Hepatic stellate cell (primary cell): ENCODE data around the gene GREB1L.
"Not testable (repeated sequence)": the region's sequence is repeated elsewhere in the genome, so short reads cannot be mapped to it uniquely, and the experiment has no call there.

Experiments used
- DNase-seq: peaks from one replicate; pipeline ENCODE4 v3.0.0; 2011; ENCODE audit warnings: low spot score

GREB1L gene

DNA sequence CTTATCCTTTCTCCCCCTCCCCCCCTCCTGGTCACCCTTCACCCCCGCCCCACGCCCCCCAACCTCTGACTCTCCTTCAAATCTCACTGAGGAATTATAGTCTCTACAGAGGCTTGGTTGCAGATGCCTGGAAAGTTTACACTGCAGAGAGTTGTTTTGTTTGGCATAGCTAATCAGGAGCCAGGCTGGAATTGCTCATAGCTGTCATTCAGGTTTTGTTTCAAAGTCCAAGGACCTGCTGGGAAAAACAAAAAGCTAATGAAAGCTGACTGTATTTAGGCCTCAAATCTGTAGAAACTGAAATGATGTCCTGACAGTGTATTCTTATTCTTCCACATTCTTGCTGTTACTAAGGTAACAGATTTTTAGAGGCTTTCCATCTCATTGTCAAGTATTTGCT is 22.6 kb downstream of the GREB1L start:
- DNase-seq, result no peak

DNA sequence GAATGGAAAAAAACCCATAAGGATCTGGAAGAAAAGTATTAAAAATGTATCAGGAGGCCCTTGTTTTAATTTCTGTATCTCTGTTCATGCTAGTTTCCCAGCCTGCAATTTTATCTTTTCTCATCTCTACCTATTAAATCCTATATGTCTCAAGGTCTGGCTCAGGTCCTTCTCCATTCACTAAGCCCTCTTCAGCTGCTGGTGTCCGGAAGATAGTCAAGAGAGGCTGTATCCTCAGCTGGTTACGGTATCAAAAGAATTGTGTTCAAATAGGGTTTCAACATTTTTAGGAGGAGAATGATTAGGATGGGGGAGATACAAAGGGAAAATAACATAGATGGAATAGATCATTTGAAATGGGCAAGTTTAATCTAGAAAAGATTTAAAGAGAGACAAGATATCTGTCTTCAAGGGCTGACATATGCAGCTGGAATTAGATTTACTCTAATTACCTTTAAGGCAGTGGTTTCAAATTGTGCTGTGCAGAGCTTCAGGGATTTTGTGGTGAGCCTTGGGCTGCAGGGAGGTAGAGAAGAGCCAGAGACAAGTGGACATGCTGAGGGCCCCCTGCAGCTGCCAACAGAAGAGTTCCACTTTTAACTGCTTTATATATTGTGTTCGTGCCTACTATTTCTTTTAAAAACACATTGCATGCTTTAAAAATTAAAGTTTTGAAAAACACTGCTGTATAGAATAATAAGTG is 24.1 kb downstream of the GREB1L start:
- no peak for DNase-seq

DNA sequence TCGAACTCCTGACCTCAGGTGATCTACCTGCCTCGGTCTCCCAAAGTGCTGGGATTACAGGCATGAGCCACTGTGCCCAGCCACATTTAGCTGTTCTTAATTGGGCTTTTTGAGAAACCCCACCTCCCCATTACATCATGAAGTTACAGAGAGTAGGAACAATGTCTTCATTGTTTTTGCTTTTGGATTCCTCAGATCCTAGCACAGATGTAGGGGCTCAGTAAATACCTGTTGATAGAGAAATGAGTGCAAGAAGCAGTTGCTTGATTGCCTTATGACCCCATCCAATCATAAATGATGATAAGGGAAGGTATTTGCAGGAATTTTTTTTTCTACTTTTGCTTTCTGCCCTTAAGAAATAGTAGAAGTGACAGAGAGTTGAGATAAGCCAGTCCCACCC is 25.4 kb downstream of the GREB1L start:
- DNase-seq, result no peak

DNA sequence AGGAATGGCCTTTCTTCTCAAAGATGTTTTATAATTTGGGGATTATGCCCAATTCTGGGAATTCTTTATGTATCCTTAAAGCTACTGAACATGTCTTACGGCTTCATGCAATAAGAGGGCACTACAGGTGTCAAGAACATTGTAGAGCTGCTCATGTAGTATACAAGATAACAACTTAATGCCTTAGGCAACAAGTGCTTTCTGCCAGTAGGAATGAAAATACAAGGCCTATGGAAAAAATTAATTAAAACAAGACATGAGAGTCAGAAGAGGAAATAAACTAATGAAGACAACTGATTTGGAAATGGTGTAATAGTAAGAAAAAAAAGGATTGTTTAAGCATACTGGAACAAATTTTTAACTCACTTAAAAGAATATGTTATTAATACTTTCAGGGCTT is 27.3 kb downstream of the GREB1L start:
- DNase-seq, result no peak

DNA sequence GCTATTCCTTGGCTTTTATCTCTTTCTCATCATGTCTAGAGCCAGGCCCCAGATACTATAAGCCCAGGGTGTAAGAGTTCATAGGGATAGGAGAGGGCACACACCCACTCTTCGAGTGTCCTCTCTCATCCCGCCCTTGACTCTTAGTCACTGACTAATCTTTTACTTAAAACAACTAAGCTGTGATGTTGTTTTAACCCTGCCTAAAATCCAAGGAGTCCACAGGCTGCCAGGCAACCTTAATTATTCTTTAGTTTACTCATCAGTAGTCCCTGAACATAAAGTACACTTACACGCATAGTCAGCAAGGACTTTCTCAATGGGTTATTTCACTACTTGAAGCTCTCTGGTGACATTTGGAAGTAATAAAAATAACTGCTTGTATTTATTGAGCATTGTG is 28.4 kb downstream of the GREB1L start:
- DNase-seq, result no peak

DNA sequence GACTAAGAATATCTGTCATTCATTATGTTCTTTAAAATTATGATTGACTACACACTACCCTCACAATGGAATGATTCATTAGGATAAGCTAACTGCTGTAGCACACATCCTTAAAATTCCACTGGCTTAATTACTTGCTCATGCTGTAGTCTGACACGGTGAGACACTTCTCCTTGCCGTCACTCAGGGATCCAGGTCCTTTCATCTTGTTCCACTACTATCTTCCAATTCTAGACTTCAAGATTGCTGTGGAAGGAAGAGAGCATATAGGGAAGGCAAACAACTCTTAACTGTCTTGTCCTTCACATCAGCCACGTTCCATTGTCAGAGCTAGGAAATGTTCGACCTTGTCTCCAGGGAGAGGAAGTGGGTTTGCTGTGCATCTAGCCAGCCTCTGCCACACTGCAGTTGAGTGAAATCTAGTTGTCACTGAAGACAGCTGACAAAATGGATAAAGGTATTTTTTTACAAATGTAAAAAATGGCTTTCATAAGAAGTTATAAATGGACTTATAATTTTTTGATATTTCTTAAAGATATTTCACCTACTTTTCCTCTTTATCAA is 30.1 kb downstream of the GREB1L start:
- no peak for DNase-seq

DNA sequence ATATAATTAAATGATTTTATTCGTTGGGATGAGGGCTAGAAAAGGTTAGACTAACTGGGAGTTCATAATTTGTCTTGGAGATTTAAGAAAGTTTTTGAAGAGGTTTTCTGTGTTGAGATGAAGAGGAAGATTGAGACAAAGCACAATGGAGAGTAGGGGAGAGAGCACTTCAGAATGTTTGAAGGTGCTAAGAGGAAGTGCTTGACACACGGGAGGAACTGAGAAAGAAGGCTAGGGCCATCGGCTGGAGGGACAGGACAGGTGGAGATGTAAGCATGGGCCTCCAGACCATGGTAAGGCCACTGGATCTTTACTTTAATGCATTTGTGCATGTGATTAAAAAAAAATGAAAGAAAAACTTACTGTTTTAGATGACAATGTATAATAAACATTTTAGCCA is 31.5 kb downstream of the GREB1L start:
- no peak for DNase-seq

DNA sequence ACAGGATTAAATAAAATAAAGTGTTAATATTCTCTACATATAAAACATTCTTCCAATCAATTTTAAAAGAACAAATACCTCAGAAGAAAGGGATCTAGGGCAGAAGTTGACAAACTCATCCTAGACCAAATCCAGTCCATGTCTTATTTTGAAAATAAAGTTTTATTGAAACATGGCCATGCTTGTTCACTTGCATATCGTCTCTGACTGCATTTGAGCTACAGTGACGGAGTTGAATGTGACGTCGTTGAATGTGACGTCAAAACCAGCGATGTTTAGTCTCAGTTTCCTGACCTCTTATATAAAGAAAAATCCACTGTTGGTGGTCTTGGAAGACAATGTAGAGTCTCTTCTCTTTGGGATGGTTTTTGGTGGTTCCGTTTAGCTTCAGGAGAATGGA is 33.6 kb downstream of the GREB1L start:
- no peak for DNase-seq

DNA sequence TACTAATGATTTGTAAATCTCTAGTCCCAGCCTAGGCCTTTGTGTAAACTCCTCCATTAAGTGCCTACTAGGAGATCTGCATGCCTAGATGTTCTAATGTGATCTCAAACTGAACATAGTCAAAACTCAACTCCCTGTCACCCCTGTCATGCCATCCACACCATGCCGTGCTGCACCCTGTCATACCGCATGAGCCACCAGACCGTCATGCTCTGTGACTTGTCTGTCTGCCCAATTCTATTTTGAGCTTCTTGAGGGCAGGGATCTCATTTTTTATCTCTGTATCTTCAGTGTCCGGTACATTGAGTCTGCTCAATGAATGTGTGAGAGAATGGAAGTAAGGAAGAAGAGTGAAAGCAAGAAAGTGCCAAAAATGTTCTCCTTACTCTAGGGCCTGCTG is 35.5 kb downstream of the GREB1L start:
- DNase-seq, result no peak

DNA sequence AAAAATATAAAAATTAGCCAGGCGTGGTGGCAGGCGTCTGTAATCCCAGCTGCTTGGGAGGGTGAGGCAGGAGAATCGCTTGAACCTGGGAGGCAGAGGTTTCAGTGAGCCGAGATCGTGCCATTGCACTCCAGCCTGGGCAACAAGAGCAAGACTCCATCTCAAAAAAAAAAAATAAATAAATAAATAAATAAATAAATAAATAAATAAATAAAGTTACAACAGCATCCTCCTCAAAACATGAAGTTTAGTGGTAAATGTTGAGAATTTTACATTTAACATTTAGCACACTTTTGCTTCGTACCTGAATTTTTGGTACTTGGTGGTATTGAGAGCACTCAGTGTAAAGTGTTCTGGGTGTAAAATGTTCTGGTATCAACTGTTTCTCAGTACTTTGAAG is 36.2 kb downstream of the GREB1L start:
- not testable (repeated sequence) for DNase-seq

DNA sequence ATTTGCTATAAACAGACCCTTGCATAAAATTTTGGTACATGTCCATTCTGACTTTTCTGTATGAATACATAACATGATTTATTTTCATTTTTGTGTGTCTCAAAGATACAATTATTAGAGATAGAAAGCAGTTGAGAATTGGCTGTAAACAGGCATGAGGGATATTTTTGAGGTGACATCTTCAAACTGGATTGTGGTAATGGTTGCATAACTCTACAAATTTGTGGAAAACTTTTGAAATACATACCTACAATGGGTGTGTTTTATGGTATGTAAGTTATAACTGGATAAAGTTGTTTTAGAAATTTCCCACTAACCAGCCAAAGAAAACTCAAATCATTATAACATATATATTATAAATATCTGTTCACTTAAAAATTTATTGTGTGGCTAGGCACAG is 39.6 kb downstream of the GREB1L start:
- no peak for DNase-seq

DNA sequence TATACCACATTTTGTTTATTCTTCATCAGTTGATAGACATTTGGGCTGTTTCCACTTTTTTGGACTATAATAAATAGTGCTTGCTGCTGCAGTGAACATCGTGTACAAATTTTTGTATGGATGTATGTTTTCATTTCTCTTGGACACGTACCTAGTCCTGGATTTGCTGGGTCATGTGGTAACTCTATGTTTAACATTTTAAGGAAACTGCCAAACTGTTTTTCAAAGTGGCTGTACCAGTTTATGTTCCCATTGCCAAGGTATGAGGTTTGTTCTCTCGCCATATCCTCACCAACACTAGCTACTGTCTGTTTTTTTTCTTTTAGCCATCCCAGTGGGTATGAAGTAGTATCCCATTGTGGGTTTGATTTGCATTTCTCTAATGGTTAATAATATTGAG is 42.5 kb downstream of the GREB1L start:
- no peak for DNase-seq

DNA sequence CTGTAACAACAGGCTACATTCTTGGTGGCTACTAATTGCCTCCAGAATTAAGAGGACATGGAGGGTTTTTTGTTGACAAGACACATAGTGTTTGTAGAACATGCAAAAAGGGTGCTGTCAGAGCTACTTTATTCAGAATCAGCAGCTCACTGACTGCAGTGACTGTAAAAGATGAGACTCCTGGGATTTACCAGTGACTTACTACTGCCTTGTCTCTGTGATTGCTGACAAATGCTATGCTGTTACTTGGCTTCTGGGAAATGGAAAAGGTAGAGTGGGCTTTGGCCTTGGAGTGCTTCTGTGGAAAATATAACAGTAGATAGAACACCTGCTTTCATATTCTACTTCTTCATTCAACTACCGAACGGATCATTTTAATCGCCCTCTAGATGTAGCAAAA is 47.8 kb downstream of the GREB1L start:
- DNase-seq, result no peak

DNA sequence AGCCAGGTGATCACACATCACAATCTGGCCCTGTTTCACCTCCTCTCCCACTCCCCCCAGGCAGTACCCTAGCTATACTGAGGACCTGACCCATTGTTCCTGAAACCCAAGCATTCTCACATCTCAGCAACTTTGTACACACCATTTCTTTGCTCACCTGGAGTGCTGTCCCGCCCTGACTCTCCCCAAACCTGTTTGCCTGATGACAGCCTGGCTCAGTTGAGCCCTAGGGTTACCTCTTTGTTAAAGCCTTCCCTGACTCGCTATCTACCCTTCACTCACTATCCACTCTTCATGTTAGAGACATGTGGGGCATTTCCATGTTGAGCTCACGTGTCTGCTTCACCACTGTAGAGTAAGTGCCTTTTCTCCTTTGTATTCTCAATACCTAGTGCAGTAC is 49.1 kb downstream of the GREB1L start:
- DNase-seq, result no peak

DNA sequence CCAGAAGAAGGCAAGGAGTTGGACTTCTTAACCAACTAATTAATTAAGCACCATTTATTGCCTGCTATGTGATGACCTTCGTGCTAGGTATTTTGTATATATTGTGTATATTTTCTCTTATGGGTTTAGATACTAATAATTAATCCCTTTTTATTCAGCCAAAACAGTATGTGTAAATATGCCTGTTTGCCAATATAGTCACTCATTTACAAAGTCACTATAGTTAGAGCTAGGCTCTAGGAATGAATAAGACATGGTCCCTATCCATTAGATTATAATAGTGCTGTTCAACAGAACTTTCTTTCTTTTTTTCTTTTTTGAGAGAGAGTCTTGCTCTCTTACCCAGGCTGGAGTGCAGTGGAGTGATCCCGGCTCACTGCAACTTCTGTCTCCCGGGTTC is 51.4 kb downstream of the GREB1L start:
- DNase-seq, result no peak

DNA sequence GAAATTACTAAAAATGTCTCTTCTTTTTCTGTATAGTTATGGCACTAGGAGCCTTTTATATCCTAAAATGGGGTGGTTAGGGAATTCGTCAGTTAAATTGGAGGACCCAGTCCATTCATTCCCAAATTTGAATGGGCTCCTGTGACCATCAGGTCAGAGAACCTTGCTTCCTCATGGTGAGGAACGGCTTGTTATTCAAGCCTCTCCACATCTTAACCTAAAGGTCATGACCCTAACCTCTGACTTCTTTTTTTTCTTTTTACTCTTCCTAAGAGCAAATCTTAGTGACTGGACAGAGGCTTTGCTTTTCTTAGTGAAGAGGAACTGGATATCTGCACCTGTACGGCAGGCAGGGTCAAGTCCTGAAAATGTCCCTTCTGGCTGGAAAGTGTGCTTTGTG is 53.1 kb downstream of the GREB1L start:
- DNase-seq, result no peak

DNA sequence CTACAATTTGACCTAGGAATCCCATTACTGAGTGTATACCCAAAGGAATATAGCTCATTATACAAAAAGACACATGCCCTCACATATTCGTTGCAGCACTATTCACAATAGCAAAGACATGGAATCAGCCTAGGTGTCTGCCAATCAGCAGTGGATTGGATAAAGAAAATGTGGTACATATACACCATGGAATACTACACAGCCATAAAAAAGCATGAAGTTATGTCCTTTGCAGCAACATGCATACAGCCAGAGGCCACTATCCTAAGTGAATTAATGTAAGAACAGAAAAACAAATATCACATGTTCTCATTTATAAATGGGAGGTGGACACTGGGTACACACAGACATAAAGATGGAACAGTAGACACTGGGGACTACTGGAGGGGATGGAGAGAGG is 54.0 kb downstream of the GREB1L start:
- no peak for DNase-seq

DNA sequence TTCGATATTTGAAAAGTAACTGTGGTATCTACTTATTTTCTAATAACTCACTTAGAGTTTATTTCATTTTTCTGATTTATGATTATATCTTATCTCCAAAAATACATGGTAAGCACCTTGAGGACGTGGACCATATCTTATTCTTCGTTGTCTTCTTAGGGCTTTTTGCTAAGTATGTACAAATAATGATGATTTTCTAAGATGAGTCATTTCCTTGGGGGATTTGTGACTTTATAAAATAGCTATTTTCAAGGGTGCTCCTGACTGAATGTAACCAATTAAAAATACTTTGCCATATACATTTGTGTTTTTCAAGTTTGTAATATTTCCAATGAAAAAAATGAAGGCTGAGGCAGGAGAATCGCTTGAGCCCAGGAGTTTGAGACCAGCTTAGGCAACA is 56.3 kb downstream of the GREB1L start:
- no peak for DNase-seq

DNA sequence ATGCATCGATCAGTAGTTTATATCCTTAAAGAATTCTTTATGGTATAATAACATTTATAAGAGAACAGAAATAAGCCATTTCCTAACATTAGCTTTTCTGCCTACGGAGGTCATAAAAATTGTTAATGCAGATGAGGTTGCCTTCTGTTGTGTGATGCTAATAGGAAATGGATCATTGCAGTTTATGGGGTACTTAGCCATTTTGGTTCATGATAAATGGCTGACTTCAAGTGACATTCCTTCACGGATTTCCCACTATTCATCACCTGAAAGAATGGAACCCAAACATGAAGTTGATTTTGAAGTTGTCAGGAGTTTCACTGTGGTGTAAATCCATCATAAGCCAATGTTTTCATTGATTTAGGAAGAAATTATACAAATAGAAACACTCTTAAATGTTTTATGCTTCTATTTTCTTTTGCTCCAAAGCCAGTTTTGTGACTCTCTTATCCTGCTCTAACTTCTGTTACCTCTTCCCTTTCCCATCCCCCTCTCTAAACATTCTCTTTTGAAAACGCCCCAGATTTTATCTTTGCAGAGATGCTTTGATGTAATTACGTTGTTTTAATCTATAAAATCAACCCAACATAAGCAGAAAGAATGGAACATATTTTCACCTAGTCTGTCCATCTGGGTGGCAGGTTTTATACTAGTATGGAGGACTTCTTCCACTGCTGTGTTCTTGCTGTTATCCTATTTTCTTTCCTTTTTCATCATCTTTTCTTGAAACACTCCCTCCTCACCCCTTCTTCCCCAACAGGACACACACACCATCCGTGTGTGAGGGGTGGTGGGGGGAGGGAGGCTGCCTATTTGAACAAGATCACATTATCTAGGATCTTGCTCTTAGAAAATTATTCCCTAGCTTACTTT is 58.2 kb downstream of the GREB1L start:
- no peak for DNase-seq

DNA sequence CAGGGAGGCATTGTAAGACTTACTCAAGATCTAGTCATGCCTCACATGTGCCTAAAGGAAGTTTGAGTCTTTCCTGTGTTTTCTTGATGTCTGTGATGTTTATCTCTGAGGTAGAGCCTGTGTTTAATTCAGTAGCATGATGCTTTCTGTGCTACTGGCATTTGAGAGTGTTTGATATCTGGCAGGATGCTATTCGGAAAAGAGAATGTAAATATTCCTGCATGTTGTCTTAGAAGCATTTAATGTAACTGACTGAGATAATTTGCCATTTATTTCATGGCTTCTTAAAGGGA is 58.8 kb downstream of the GREB1L start:
- DNase-seq, result no peak

DNA sequence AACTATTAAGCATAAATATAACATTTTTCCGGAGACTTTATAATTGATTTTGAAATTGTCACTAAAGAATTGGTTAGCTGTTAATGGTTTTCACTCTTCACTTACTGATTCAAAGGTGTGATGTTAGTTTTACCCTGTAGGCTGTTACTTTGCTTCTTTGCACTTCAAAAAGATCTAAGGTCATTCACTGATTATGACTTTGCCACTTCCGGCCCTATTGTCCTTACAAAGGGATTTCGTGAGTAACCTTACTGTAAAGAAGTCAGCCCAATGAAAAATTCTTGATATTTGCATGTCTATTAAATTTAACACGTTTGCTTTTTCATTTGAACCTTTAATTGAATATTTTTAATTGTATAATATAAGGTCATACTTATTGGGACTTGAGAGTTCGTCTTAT is 61.4 kb downstream of the GREB1L start:
- no peak for DNase-seq

DNA sequence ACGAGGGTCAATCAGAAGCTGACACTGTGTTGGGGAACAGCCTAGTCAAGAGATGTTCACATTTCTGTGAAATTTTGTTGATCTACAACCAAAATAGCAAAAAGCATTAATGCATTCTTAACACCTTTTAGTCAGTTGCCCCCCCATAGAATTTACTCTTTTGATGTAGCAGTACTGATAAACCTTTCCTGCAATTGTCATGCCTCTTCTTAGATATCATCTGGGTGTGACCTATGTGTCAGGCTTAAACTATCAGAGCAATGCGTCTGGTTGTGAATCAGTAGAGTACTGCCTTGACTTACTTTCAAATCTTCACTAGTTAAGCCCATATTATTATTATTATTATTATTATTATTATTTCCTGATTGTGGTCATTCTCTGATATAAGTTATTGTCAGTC is 61.9 kb downstream of the GREB1L start:
- DNase-seq, result no peak

DNA sequence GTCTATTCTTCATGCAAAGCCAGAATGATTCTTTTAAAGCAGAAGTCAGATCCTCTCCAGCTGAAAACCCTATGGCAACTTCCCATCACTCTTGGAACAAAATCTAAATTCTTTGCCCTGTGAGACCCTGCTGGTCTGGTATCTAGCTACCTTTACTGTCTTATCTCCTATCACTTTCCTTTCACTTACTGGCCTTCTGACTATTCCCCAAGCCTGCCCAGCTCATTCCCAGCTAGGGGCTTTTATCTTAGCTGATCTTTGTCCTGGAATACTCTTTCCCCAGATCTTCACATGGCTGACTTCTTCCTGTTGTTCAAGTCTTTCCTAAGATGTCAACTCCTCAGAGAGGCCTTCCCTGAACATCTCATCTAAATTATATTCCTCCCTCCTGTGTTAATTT is 63.6 kb downstream of the GREB1L start:
- DNase-seq, result no peak

DNA sequence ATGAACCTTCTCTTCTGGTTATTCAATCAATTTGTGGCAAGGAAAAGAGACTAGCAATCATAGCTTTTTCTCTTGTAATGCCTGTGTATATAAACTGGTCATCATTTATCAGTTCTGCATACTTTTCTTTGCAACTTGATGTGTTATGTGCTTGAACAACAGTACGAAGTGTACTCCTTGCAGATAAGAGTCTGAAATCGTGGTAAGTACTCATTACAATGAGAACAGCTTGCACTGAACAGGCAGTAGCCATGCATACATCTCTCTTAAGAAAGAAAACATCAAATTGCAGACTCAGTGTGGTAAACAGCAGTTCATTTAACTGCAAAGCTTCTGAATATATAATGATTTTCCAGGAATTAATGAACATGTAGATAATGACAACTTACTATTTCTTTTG is 64.3 kb downstream of the GREB1L start:
- no peak for DNase-seq
